HFF-Myc (cell line): ENCODE results near the gene RFC3.

Experiments
- DNase-seq: peaks from one replicate; pipeline ENCODE4 v3.0.0-alpha.2; 2011; ENCODE audit warnings: low read depth; ENCODE audit errors: extremely low read depth
- H3K4me3 ChIP-seq: replicated peaks from 2 replicates; pipeline ENCODE4 v1.5.1; 2011; ENCODE audit warnings: low read depth, mild to moderate bottlenecking, control low read depth, low read length
- TF ChIP-seq, protein P1 (sequence below): IDR thresholded peaks from 2 replicates; pipeline ENCODE4 v1.5.1; 2012; ENCODE audit warnings: mild to moderate bottlenecking, low read depth, low read length, control low read depth; ENCODE audit errors: missing control alignments

RFC3 gene

DNA sequence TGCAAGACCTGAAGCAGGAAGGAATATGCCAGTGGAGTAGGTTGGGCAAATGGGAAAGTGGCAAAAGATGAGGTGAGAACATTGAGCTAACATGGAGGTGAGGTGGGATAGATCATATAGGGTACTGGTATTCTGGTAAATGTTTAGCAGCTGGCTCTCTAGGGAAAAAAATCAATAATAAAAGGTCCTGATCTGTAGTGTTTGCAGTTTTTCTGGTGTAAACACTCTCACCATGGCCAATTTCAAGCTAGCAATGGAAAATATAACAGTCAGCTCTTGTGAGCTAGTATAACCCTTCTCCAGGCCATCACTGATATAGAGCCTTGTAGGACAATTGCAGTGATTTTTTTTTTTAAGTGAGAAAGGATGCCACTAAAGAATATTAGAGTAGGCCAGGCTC lies 31.3 kb downstream of the RFC3 start:
- DNase-seq: no peak
- TF ChIP-seq, protein P1, sequence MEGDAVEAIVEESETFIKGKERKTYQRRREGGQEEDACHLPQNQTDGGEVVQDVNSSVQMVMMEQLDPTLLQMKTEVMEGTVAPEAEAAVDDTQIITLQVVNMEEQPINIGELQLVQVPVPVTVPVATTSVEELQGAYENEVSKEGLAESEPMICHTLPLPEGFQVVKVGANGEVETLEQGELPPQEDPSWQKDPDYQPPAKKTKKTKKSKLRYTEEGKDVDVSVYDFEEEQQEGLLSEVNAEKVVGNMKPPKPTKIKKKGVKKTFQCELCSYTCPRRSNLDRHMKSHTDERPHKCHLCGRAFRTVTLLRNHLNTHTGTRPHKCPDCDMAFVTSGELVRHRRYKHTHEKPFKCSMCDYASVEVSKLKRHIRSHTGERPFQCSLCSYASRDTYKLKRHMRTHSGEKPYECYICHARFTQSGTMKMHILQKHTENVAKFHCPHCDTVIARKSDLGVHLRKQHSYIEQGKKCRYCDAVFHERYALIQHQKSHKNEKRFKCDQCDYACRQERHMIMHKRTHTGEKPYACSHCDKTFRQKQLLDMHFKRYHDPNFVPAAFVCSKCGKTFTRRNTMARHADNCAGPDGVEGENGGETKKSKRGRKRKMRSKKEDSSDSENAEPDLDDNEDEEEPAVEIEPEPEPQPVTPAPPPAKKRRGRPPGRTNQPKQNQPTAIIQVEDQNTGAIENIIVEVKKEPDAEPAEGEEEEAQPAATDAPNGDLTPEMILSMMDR: no peak
- no peak overlapping the region for H3K4me3 ChIP-seq

DNA sequence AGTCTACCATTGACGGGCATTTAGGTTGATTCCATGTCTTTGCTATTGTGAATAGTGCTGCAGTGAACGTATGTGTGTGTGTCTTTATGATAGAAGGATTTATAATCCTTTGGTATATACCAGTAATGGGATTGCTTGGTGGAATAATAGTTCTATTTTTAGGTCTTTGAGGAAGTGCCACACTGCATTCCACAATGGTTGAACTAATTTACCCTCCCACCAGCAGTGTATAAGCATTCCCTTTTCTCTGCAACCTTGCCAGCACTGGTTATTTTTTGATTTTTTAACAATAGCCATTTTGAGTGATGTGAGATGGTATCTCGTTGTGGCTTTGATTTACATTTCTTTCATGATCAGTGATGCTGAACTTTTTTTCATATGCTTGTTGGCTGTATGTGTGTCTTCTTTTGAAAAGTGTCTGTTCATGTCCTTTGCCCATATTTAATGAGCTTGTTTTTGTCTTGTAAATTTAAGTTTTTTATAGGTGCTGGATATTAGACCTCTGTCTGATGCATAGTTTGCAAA lies 37.5 kb downstream of the RFC3 start:
- TF ChIP-seq, protein P1: no peak
- H3K4me3 ChIP-seq: no peak overlapping the region

DNA sequence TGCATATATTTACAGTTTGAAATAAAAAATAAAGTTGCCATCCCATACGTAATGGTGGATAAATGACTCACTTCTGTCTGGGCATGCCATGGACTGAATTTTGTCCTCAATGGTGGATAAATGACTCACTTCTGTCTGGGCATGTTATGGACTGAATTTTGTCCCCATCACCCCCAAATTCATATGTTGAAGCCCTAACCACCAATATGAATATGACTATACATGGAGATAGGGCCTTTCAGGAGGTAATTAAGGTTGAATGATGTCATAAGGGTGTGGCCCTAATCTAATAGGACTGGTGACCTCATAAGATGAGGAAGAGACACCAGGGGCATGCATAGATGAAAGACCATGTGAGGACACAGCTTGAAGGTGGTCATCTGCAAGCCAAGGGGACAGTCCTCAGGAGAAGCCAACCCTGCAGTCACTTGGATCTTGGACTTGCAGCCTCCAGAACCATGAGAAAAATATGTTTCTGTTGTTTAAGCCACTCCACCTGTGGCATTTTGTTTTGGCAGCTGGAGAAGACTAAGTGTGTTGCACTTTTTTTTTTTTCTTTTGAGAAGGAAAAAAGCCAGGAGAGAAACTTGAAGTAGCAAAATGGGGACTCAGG lies 41.8 kb downstream of the RFC3 start:
- H3K4me3 ChIP-seq: no peak overlapping the region
- peak; percentile 7 for DNase-seq
- TF ChIP-seq, protein P1: no peak

More for the DNA sequence above, 37.5 kb downstream of the RFC3 start:
- no peak for DNase-seq

DNA sequence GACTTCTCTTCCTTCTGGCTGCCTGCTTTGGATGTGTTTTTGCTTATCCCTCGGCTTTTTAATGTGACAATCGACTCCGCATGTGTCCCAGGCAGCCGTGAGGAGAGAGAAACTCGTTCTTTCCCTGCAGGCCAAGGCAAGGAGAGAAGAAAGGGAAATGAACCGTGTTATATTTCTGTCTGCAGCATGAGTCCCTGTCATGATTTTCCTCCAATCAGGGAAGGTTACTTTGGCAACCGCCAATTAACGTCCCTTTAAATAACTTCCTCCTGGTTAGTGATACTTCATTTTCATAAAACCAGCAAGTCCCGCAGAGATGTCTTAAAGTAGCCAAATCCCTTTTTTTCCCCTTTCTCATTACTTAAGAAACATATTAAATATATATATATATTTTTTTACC lies 42.6 kb downstream of the RFC3 start:
- H3K4me3 ChIP-seq: no peak overlapping the region
- DNase-seq: no peak
- TF ChIP-seq, protein P1: no peak

DNA sequence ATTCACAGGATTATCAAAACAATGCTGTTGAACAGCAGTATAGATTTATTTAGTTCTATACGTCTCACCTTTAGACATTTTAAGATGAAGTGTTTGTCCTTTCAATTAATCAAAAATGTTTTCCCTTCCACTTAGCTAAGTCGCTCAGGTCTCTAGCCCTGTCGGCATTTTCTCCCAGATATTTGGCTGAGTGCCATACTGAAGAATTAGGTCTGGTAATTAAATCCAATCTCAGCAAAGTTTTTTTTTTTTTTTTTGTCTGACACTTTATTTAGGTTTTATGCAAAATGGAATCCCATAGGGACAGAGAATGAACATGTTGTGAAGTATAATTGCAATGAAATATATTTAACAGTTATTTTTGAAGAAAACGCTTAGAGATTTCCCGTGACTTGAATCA lies 44.1 kb downstream of the RFC3 start:
- DNase-seq: no peak
- no peak overlapping the region for H3K4me3 ChIP-seq
- TF ChIP-seq, protein P1: no peak

DNA sequence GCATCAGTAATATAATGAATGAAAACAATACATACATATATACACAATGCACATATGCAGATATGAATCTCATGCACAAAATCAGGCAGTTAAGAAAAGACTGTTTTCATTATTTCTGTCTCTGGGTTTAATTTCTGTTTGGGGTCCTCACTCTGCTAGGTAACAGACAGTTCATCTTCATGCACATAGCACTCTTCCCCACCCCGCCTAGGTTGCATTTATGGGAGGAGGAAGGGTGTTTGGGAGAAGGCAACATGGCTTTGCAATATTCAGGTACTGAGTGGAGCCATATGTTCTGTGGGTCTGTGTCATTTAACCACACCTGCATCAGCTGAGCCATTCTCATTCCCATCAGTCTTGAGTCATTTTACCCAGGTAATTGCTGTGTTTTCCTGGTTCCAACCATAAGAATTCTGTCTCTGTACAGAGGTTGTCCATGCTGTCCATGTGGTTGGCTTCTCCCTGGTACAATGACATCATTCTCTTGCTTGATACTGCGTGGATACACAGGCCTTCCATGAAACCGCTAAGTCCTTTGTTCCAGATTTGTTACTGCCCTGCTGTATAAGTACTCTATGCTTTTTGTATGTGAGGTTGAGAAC lies 45.3 kb downstream of the RFC3 start:
- H3K4me3 ChIP-seq: no peak overlapping the region
- no peak for DNase-seq
- TF ChIP-seq, protein P1: no peak
